IMR-90 (cell line): Measurements from ENCODE around the gene ZNF112. TPM values are rescaled to one million over a fixed set of nuclear protein-coding genes. Genes with fewer than 3 reads are reported as not detected.

Experiments
- microRNA-seq, 2 experiments: library from miRNA; stranded (forward) in 1 of 2; unstranded in 1 of 2; fragments of 10-50 nt in 1 of 2; fragments of <30 nt in 1 of 2; gene quantifications in 1 of 2; microRNA quantifications in 1 of 2; one replicate each; pipeline versions ENCODE3 to v1.1.0; 2013 to 2020; ENCODE audit not compliant: insufficient read depth in 1 of 2, insufficient read length in 1 of 2, unreplicated experiment in 1 of 2
- polyA plus RNA-seq, 3 experiments: library from polyadenylated mRNA; depleted of rRNA; stranded (reverse); fragments of >200 nt; gene quantifications; 2 replicates each; pipeline ENCODE4 v1.2.3, GENCODE V29; 2012; ENCODE audit warnings: low replicate concordance in 1 of 3
- small RNA-seq, 5 experiments: library from RNA; depleted of rRNA; stranded (forward); fragments of <200 nt; gene quantifications; one replicate each; pipeline ENCODE3, GENCODE V24; 2012
- total RNA-seq: library from RNA; depleted of rRNA; stranded (reverse); fragments of >200 nt; gene quantifications from 2 replicates; pipeline ENCODE4 v1.2.3, GENCODE V29; 2012; rRNA removed

ZNF112 gene
- total and polyA plus RNA-seq, 2 of the 4 experiments (the other 2 are of a cell fraction): 2.1 to 7.7 TPM

Small RNA genes lying within 50 kb of the gene (microRNA-seq; reads per million reads assigned to microRNA genes)
- gene NDUFA3P1 (ENCODE audit: insufficient read depth, insufficient read length): not detected

Small RNA genes lying within 50 kb of the gene (small RNA-seq; reads per million reads assigned to genes)
- gene NDUFA3P1: 0 reads per million in 5 experiments

Other genes with a start within 250 kb of the ZNF112 start
- gene ZNF225, start 243.3 kb downstream of the ZNF112 start, total RNA-seq: 5.7 and 6.1 TPM in 2 replicates
- gene ZNF225, start 243.3 kb downstream of the ZNF112 start, polyA plus RNA-seq (2012; rRNA removed): 1.1 and 1.5 TPM in 2 replicates
- gene ZNF234, start 215.1 kb downstream of the ZNF112 start, total RNA-seq: 11.9 and 15.8 TPM in 2 replicates
- 2.6 and 4.0 TPM in 2 replicates for gene ZNF234, start 215.1 kb downstream of the ZNF112 start, polyA plus RNA-seq (2012; rRNA removed)
- gene ZNF226, start 191.6 kb downstream of the ZNF112 start, total RNA-seq: 14.0 and 16.7 TPM in 2 replicates
- 12.6 and 15.7 TPM in 2 replicates for gene ZNF226, start 191.6 kb downstream of the ZNF112 start, polyA plus RNA-seq (2012; rRNA removed)
- gene ZNF227, start 144.1 kb downstream of the ZNF112 start, total RNA-seq: 17.8 and 19.2 TPM in 2 replicates
- gene ZNF227, start 144.1 kb downstream of the ZNF112 start, polyA plus RNA-seq (2012; rRNA removed): 3.4 and 4.9 TPM in 2 replicates
- gene ZNF233, start 96.8 kb downstream of the ZNF112 start, total RNA-seq: 0.56 and 0.72 TPM in 2 replicates
- 0.26 and 0.39 TPM in 2 replicates for gene ZNF233, start 96.8 kb downstream of the ZNF112 start, polyA plus RNA-seq (2012; rRNA removed)
- 3.0 and 3.1 TPM in 2 replicates for gene ZNF235, start 51.7 kb downstream of the ZNF112 start, total RNA-seq
- gene ZNF235, start 51.7 kb downstream of the ZNF112 start, polyA plus RNA-seq (2012; rRNA removed): 0.77 and 0.80 TPM in 2 replicates
- 5.0 and 5.9 TPM in 2 replicates for gene ZNF285, start 44.9 kb upstream of the ZNF112 start, total RNA-seq
- 1.4 and 1.8 TPM in 2 replicates for gene ZNF285, start 44.9 kb upstream of the ZNF112 start, polyA plus RNA-seq (2012; rRNA removed)
- 13.1 and 17.6 TPM in 2 replicates for gene ZNF229, start 91.8 kb upstream of the ZNF112 start, total RNA-seq
- gene ZNF229, start 91.8 kb upstream of the ZNF112 start, polyA plus RNA-seq (2012; rRNA removed): 3.0 and 3.4 TPM in 2 replicates
- 9.7 and 26.3 TPM in 2 replicates for gene ZNF180, start 143.8 kb upstream of the ZNF112 start, total RNA-seq
- gene ZNF180, start 143.8 kb upstream of the ZNF112 start, polyA plus RNA-seq (2012; rRNA removed): 2.8 and 3.4 TPM in 2 replicates
- not detected in 2 replicates for gene CEACAM20, start 173.0 kb upstream of the ZNF112 start, total RNA-seq
- gene CEACAM20, start 173.0 kb upstream of the ZNF112 start, polyA plus RNA-seq (2012; rRNA removed): not detected in 2 replicates